GM21423 (cell line): ENCODE data around the gene L1CAM.
A peak's percentile ranks its signal among the peaks of the same experiment; 100 is the strongest.

ENCODE experiments used
- ATAC-seq: cut with Tn5 transposase; IDR thresholded peaks from one replicate; pipeline ENCODE4 v1.9.1; 2021; ENCODE audit warnings: mild to moderate bottlenecking, moderate library complexity; ENCODE audit not compliant: unreplicated experiment

The L1CAM gene, protein sequence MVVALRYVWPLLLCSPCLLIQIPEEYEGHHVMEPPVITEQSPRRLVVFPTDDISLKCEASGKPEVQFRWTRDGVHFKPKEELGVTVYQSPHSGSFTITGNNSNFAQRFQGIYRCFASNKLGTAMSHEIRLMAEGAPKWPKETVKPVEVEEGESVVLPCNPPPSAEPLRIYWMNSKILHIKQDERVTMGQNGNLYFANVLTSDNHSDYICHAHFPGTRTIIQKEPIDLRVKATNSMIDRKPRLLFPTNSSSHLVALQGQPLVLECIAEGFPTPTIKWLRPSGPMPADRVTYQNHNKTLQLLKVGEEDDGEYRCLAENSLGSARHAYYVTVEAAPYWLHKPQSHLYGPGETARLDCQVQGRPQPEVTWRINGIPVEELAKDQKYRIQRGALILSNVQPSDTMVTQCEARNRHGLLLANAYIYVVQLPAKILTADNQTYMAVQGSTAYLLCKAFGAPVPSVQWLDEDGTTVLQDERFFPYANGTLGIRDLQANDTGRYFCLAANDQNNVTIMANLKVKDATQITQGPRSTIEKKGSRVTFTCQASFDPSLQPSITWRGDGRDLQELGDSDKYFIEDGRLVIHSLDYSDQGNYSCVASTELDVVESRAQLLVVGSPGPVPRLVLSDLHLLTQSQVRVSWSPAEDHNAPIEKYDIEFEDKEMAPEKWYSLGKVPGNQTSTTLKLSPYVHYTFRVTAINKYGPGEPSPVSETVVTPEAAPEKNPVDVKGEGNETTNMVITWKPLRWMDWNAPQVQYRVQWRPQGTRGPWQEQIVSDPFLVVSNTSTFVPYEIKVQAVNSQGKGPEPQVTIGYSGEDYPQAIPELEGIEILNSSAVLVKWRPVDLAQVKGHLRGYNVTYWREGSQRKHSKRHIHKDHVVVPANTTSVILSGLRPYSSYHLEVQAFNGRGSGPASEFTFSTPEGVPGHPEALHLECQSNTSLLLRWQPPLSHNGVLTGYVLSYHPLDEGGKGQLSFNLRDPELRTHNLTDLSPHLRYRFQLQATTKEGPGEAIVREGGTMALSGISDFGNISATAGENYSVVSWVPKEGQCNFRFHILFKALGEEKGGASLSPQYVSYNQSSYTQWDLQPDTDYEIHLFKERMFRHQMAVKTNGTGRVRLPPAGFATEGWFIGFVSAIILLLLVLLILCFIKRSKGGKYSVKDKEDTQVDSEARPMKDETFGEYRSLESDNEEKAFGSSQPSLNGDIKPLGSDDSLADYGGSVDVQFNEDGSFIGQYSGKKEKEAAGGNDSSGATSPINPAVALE

DNA sequence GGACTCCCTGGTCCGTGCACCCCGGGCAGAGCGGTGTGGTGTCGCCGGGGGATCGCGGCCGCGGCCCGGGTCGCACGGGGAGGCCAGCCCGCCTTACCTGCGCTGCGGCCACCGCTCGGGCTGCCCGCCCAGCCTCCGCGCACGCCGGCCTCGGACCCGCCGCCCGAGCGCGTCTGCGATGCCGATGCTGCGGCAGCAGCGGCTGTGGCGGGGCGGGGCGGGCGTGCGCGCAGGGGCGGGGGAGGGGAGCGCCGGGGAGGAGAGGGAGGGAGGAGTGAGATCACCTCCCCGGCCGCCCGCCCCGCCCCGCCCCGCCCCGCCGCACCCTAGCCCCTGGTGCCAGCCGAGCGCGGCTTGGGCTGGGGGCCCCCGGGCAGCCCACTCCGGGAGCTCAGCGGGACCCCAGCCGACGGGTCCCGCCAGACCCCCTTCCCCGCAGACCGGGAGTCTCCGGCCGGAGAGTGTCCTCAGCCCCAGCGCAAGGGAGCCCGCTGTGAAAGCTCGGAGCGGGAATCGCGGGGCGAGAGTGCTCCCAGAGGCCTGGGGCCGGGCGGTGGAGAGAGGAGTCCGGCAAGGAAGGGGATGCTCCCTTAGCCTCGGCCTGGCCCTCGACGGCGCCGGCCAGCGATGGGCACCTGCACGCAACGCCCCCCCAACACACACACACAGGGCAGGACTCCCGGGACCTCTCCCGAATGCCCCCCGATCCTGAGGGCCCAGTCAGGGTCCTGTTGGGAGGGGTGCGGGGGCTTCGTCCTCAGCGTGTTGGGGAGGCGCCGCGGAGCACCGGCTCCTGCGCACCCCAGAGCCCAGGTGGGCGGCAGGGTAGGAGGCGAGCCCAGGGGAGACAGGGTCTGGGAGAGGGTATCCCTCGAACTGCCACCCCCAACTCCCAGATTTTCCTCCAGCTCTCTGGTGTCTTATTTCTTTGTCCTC is at the start of gene L1CAM:
Gene L1CAM, minus strand, starts transcription at position 206 of the 936 bp plus-strand sequence. CDS start 10,337 bp downstream, outside the sequence.
- no peak for ATAC-seq

DNA sequence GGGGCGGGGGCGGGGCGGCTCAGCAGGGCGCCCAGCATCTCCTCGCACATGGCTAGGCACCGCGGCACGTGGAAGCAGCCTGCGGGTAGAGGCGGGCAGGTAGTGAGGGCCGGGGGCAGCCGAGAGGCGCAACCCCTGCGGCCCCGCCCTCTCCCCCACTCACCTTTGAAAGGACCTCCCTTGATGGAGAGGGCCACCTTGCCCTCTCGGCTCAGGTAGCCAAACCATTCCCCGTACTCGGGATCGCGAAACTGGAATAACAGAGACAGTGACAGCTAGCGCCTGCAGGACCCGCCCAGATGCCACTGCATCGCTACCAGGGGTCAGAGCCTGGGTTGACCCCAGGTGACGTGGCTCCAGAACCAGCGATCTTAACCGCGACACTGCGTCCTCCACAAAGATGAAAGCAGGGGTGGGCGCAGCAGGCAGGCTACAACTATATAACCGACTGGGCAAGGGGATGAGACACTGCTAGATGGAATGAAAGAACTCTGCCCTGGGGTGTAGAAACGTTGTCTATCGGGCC is 49.4 kb upstream of the L1CAM start:
- no peak for ATAC-seq

DNA sequence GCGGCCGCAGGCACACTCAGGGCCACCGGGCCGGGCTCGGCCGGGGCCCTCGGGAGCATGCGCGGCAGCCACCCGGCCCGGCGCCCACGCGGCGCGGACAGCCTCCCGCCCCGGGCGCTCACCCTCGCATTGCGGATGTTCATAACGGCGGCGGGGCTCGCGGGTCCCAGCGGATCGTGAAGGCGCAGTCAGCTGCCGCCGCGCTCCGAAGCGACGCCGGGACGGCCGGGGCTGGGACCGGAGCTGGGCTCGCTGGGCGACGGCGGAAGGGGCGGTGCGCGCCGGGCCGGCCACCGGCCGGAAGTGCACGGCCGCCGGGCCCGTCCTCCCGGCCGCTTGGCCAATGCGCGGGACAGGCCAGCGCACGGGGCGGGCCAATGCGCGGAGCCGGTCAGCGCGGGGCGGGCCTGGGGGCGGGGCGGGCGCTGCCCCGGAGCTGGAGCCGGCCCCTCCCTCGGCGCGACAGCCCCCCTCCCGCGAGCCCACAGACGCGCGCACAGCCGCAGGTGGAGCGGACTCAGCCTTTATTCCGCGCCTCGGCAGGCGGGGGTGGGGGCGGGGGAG is 48.9 kb upstream of the L1CAM start, which contains the start of gene NAA10:
Gene NAA10, minus strand, starts transcription at position 276 of the 564 bp plus-strand sequence. Its CDS starts 133 bp downstream, at position 143.
- peak; percentile 86 for ATAC-seq

DNA sequence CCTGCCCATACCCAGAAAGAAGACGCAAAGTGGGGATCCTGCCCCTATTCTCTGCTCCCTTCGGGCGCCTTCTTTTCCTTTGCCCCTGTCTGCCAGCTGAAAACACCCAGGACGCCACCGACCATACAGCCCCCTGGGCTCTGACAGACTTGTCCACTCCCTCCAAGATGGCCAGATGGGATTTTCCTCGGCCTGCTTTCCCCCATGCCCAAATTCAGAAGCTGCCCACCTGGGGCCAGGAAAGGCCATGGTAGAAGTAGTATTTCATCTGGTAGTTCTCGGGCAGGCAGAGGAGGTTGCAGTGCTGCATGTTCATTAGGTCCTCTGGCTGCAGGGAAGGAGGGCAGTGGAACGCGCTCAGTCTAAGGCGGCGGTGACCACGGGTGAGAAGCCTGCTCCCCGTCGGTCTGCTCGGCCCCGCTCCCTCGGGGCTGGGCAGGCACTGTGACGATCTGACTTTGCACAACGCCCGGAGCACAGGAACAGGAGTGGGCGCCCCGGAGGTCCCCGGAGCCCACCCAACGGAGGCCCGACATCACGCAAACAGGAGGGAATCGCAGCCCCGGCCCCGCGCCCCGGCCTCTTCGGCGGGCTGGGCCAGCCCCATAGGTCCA is 48.3 kb upstream of the L1CAM start:
- peak; percentile 6 for ATAC-seq

DNA sequence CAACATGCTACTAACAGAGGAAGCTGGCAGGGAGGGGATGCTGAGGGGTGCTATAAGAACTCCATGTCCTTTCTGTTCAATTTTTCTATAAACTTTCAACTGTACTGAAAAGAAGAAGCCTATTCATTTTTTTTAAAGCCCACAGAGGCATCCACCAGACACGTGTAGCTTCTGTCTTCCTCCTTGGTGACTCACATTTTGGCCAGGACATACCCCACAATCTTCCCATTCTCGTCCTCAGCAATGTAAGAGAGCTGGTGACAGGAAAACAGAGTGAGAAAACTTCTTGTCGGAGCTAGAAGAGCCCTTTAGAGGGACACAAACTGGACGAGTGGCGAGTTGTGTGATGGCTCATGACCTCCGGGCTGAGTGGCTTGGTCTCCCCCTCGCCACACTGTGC is 47.8 kb upstream of the L1CAM start:
- ATAC-seq, result no peak

DNA sequence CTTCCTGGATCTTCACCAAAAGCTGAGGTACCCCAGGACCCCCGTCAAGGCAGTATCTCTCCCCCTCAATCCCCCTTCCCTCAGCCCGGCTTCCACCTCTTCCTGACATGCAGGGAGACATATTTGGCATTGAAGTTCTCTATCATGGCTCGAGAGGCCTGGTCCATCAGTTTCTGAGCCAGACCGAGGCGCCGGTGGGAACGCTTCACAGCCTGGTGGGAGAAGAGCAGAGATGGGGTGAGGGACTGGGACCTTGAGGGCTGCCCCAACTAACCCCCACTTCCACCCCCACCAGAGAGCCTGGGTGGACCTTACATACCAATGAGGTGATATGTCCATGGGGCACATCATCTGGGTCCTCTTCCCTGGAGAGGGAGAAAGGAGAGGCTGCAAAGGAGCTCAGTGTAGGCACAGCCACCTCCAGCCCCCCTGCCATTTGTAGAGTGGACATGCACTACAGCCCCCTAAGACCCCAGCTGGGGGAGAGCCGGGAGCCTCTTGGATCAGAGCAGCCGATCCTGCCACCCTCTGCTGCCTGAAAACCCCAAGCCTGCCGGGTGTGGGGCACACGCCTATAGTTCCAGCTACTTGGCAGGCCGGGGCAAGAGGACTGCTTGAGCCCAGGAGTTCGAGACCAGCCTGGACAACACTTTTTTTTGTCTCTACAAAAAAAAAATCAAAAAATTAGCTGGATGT is 46.4 kb upstream of the L1CAM start:
- ATAC-seq, result no peak

DNA sequence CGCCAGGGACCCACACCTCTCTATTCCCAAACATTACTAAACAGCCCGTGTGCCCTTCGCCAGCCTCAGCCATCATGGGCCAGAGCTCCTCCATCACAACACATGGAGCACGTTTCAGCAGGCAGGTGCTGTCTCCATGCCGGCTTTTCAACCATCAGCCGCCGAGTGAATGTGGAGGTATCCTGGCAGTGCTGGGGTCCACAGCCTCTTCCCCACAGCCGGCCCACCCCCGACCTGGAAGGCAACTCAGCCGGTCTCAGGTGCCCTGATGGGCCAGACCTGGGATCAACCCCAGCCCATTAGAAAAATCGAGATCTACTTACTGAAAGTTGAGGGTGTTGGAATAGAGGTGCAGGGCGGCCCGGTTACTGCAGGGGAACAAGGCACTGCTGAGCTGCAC is 45.8 kb upstream of the L1CAM start:
- no peak for ATAC-seq

DNA sequence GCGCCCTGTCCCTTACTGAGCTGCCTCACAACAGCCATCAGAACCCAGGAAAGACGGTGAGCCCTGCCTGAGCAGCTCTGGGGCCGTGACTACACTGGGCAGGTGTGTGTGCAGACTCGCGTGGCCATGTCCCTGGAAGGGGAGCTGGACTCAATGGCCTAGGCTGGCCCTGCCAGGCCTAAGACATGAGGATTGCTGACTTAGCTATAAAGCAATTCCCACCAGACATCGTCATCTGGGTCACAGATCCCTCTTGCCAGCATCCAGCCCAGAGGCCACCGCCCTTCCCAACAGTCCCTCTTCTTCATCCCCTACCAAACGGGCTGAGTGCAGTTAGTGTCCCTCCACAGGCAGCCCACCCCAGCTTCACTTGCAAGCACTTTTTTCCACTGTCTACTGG is 45.2 kb upstream of the L1CAM start:
- ATAC-seq, result no peak

DNA sequence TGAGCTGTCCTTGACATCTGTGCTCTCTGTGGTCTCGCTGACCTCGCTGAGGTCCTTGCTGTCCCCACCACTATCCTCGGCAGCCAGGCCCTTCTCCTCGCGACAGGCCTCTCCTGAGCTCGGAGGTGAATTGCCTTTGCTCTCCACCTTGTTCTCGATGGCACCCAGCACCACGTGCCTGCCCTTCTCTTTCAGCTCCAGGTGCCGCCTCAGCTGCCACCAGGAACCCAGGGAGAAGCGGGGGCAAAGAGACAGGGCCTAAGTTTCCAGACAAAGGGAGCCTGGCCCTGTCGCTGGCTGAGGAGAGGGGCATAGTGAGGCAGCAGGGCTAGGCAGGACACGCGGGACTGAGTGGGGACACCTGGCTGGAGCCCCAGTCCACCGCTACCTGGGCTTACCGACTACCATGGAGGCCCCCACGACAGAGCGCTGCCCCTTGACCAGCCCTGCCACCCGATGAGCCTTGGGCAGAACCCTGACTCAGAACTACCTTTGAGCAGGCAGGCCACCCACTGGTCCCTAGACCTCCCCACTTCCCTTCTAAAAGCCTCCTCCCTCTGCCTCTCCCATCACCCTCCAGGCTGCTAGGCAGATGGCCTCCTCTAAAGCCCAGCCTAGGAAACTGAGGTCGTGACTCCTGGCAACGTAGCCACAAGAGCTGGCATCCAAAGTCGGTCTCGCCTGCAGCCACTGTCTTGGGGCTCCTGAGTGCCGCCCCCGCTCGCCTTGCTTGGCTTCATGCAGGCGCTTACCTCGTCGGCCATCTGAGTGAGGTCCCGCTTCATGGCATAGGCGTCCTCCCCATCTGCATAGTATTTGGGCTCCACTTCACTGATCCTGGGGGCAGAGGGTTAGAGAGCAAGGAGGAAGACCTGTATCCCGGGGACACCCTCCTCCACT is 44.3 kb upstream of the L1CAM start:
- ATAC-seq, result no peak

DNA sequence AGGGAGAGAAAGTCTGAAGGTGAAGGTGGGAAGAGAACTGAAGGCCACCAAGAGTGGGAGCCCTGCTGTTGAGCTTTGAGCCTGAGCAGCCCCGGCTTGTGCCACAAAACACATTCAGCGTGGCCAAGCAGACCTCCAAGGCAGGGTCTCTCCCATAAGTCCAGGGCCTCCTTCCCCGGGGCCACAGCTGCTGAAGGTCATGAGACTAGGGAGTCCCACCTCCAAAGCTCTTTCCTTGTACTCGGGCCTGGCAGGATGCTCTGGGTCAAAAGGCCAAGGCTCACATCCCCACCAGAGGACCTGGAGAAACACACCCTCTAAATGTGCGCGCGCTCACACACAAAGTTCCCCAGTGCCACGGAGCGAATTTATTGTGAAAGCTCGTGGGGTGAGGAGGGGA is 43.6 kb upstream of the L1CAM start:
- ATAC-seq, result no peak

DNA sequence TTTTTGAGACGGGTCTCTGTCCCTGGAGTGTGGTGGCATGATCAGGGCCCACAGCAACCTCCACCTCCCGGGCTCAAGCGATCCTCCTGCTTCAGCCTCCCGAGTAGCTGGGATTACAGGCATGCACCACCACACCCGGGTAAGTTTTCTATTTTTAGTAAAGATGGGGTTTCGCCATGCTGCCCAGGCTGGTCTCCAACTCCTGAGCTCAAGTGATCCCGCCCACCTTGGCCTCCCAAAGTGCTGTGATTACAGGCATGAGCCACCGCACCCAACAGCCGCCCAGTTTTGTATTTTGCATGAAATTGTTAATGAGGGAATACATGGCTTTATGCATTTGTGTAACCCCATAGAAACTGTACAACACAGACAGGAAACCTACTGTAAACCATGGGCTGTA is 42.9 kb upstream of the L1CAM start:
- no peak for ATAC-seq

DNA sequence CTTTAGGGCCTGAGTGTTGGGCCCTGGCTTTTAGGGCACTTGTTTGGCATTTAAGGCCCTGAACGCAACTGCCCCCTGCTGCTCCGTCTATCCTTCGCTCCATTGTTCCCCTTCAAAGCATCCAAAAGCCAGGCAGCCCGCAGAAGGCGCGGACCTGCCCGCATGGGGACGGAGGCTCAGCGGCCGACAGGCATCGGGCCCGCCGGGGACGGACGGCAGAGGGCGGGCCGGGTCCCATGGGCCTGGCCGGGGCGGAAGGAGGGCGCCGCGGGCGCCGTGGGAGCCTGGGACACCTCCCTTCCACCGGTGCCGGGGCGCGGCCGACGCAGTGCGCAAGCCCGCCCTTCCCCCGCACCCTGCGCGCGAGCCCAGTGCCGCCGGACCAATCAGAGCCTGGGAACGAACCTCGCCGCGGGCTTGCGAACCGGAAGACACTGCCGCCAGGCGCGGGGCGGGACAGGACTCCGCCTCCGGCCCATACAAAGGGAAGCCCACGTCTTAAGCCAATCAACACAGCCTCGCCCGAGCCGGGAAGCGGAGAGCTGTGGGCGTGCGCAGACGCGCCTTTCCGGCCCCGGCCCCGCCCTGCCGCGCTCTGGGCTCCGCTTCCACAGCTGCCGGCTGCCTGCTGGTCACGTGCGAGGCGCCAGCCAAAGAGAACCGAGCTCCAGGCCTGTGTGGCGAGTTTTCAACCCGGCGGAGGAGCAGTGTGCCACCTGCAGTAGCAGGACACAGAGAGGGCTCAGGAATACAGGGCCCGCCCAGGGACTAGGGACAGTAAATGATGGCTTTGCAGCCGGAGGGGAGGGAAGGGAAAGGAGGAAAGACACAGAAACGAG is 42.2 kb upstream of the L1CAM start:
- peak; percentile 66 for ATAC-seq

DNA sequence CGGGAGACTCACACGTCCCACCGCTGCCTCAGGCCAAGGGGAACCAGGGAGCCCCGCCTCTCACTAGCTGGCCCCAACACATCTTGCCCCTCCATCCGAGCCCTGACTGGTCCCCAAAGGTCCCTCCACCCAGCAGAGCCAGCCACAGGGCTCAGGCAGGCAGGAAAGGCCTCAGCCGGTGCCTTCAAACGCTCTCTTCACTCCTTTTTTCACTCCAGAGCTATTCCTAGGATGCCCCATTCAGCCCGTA is 41.6 kb upstream of the L1CAM start:
- ATAC-seq, result no peak

DNA sequence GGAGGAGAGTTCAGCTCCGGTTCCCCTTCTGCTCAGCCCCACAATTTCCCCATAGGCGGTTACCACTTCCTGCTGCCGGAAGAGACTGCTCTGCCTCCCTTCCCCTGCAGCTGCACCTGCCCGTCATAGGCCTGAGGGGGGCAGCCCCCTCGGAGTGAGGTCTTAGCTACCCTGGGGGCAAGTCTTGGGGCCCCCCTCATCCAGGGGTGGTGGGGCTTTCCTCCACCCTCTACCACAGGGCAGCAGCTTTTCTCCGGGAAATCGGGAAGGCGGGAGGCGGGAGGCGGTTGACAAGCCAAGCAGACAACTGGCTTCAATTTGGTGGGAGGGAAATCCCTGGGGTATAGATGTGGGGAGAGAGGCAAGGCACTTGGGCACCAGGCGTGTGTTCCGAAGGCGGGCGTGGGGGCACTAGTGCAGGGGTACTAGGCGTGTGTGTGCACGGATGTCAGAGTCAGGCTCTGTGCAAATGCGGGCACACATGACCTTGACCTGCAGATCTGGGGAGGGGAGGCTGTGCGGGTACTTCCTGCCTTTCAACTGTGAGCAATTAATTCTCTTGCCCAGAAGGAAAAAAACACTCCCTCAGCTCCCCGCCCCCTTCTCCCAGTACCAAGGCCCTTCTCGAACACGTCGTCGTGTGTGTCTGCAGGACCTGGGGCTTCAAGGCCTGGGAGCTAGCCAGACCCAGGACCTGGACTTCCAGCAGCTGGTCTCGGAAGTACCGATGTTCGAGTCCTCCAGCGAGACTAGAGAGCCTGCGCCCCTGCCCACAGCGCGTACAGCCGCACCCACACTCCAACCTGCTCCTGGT is 41.1 kb upstream of the L1CAM start:
- peak; percentile 42 for ATAC-seq

DNA sequence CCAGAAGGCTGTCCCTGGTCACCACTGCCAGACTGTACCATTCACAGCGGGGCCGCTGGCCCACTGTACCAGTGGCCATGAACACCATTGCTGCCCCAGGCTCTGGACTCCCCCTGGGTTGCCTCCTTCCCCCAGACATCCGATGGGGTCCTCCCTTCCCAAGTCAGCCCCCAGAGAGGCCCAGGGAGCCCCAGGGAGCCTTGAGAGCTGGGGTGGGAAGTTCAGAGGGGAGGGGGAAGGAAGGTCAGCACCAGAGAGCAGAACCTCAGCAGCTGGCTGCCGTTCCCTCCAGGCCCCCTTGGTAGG is 40.5 kb upstream of the L1CAM start:
- peak; percentile 0 for ATAC-seq
